SIG-M5 (cell line): ENCODE data around the gene SLC43A3.

Experiments used
- DNase-seq: peaks from one replicate; lab custom pipeline; 2025; lab: John Stamatoyannopoulos, UW

SLC43A3 gene

GRCh38 chr11:57357310-57357709 is 69.6 kb downstream of the SLC43A3 start:
- no peak for DNase-seq
